ENCODE results near the gene MKRN2.
A peak's percentile ranks its signal among the peaks of the same experiment; 100 is the strongest.
"Not testable (repeated sequence)": the region's sequence is repeated elsewhere in the genome, so short reads cannot be mapped to it uniquely, and the experiment has no call there.

The MKRN2 gene

GRCh38 chr3:12588039-12589009 lies 31.4 kb downstream of the MKRN2 start:
- no peak for DNase-seq (ENCODE audit: low spot score)

GRCh38 chr3:12590096-12590495 lies 33.2 kb downstream of the MKRN2 start:
- no peak for DNase-seq (ENCODE audit: low spot score)

GRCh38 chr3:12591456-12591855 lies 34.6 kb downstream of the MKRN2 start:
- DNase-seq (ENCODE audit: low spot score): no peak

- no peak for DNase-seq (ENCODE audit: low spot score)
These were observed 35.3 kb downstream of the MKRN2 start for GRCh38 chr3:12591997-12592715.

GRCh38 chr3:12593473-12593872 lies 36.6 kb downstream of the MKRN2 start:
- no peak for DNase-seq (ENCODE audit: low spot score)

- DNase-seq (ENCODE audit: low spot score): no peak
These were observed 42.0 kb downstream of the MKRN2 start for GRCh38 chr3:12598890-12599289.

GRCh38 chr3:12601072-12601471 lies 44.2 kb downstream of the MKRN2 start:
- DNase-seq (ENCODE audit: low spot score): no peak

- DNase-seq (ENCODE audit: low spot score): no peak
These were observed 47.1 kb downstream of the MKRN2 start for GRCh38 chr3:12603969-12604368.

- no peak for DNase-seq (ENCODE audit: low spot score)
These were observed 51.5 kb downstream of the MKRN2 start for GRCh38 chr3:12608376-12608775.

GRCh38 chr3:12611117-12611516 lies 54.2 kb downstream of the MKRN2 start:
- DNase-seq (ENCODE audit: low spot score): no peak

GRCh38 chr3:12612514-12613226 lies 55.8 kb downstream of the MKRN2 start:
- no peak for DNase-seq (ENCODE audit: low spot score)

GRCh38 chr3:12613250-12613649 lies 56.4 kb downstream of the MKRN2 start:
- no peak for DNase-seq (ENCODE audit: low spot score)

- DNase-seq (ENCODE audit: low spot score): no peak
These were observed 58.4 kb downstream of the MKRN2 start for GRCh38 chr3:12615266-12615665.

- DNase-seq (ENCODE audit: low spot score): no peak
These were observed 61.5 kb downstream of the MKRN2 start for GRCh38 chr3:12618426-12618825.

GRCh38 chr3:12620305-12620704 lies 63.4 kb downstream of the MKRN2 start:
- no peak for DNase-seq (ENCODE audit: low spot score)

- no peak for DNase-seq (ENCODE audit: low spot score)
These were observed 63.8 kb downstream of the MKRN2 start for GRCh38 chr3:12620729-12621128.

GRCh38 chr3:12622335-12622734 lies 65.4 kb downstream of the MKRN2 start:
- DNase-seq (ENCODE audit: low spot score): no peak

GRCh38 chr3:12624056-12624455 lies 67.2 kb downstream of the MKRN2 start:
- DNase-seq (ENCODE audit: low spot score): no peak

GRCh38 chr3:12624964-12625363 lies 68.1 kb downstream of the MKRN2 start:
- DNase-seq (ENCODE audit: low spot score): not testable (repeated sequence)

GRCh38 chr3:12627370-12627769 lies 70.5 kb downstream of the MKRN2 start:
- DNase-seq (ENCODE audit: low spot score): no peak

- no peak for DNase-seq (ENCODE audit: low spot score)
These were observed 71.9 kb downstream of the MKRN2 start for GRCh38 chr3:12628813-12629212.

GRCh38 chr3:12629560-12629959 lies 72.7 kb downstream of the MKRN2 start:
- peak; percentile 33 for DNase-seq (ENCODE audit: low spot score)

GRCh38 chr3:12630292-12630691 lies 73.4 kb downstream of the MKRN2 start:
- DNase-seq (ENCODE audit: low spot score): no peak
